K562 (cell line): Measurements from ENCODE around the gene PPM1E. TPM values are rescaled to one million over a fixed set of nuclear protein-coding genes. Genes with fewer than 3 reads are reported as not detected.
A peak's percentile ranks its signal among the peaks of the same experiment; 100 is the strongest.
"Not testable (repeated sequence)": the region's sequence is repeated elsewhere in the genome, so short reads cannot be mapped to it uniquely, and the experiment has no call there.

Source experiments
- ATAC-seq: fragments of 200-7000 bp; cut with Tn5 transposase; 3 replicates; pipeline ENCODE4 v1.9.1; 2020; ENCODE audit warnings: moderate library complexity
- BruUV-seq: library from RNA; stranded (reverse); fragments of 400-500 nt; replicated peaks from 2 replicates; lab custom pipeline; 2021; lab: Mats Ljungman, UMichigan
- CTCF ChIA-PET: fragments of 300-600 bp; formaldehyde crosslinking; extraction: SDS; loops from one replicate; lab custom pipeline; 2021; ENCODE audit warnings: low intra/inter-chr PET ratio; lab: Yijun Ruan, JAX
- POLR2A ChIA-PET: fragments of 300-600, 350-650 bp; sonication (Branson Sonifier 250); formaldehyde crosslinking; extraction: SDS; loops from one replicate; lab custom pipeline; 2021; ENCODE audit warnings: antibody characterized with exemption, inconsistent platforms; lab: Yijun Ruan, JAX
- DNase-seq, 4 experiments: peaks; one replicate each; pipeline versions ENCODE4 v3.0.0 to v3.0.0-alpha.2; 2011 to 2018; ENCODE audit warnings: low spot score in 3 of 4, mixed read lengths in 3 of 4; ENCODE audit errors: extremely low read depth in 1 of 4
- FAIRE-seq: peaks from 2 replicates; lab custom pipeline; 2011; peaks lifted over from hg19 to GRCh38; lab: Jason Lieb, UNC
- H2AFZ ChIP-seq: 2 replicates; pipeline ENCODE4 v1.6.0; 2011; ENCODE audit warnings: low read depth, low read length, control low read depth, inconsistent platforms
- H3K27ac ChIP-seq: fragments of 200-600 bp; 3 replicates; pipeline ENCODE4 v1.8.0; 2011; ENCODE audit warnings: low read depth, mild to moderate bottlenecking, control low read depth, inconsistent platforms, low read length, moderate library complexity, mixed read lengths; ENCODE audit errors: extremely low read depth
- H3K27me3 ChIP-seq, 2 experiments: fragments of 300-600 bp in 1 of 2; 2 replicates in 1 of 2; 3 replicates in 1 of 2; pipeline versions ENCODE4 v1.6.0 to v1.8.0; 2011; ENCODE audit warnings: inconsistent platforms in 2 of 2, low read length in 2 of 2, mild to moderate bottlenecking in 1 of 2, mixed read lengths in 1 of 2, moderate library complexity in 1 of 2; ENCODE audit not compliant: control insufficient read depth in 2 of 2, insufficient read depth in 2 of 2
- H3K36me3 ChIP-seq: fragments of 300-600 bp; 3 replicates; pipeline ENCODE4 v1.8.0; 2011; ENCODE audit warnings: mild to moderate bottlenecking, low read length, inconsistent platforms; ENCODE audit not compliant: control insufficient read depth, insufficient read depth
- H3K4me1 ChIP-seq, 2 experiments: fragments of 200-600 bp in 1 of 2; replicated peaks in 1 of 2; 2 replicates in 1 of 2; 3 replicates in 1 of 2; pipeline versions ENCODE4 v1.5.1 to v1.8.0; 2011; ENCODE audit warnings: inconsistent platforms in 2 of 2, low read length in 2 of 2, mild to moderate bottlenecking in 1 of 2, mixed read lengths in 1 of 2, moderate library complexity in 1 of 2; ENCODE audit not compliant: control insufficient read depth in 2 of 2, insufficient read depth in 2 of 2
- H3K4me2 ChIP-seq: 2 replicates; pipeline ENCODE4 v1.6.1; 2011; ENCODE audit warnings: low read length, control low read depth, inconsistent platforms, mixed read lengths; ENCODE audit not compliant: insufficient read depth
- H3K4me3 ChIP-seq: fragments of 200-600 bp; sonication (generic), shearing (Covaris generic); 2 replicates; pipeline ENCODE4 v1.5.1; 2016; ENCODE audit warnings: control low read depth, inconsistent platforms
- H3K79me2 ChIP-seq: fragments of 200-600 bp; 3 replicates; pipeline ENCODE4 v1.8.0; 2011; ENCODE audit warnings: low read length, inconsistent platforms; ENCODE audit not compliant: control insufficient read depth, insufficient read depth
- H3K9ac ChIP-seq, 2 experiments: 2 replicates each; pipeline versions ENCODE4 v1.6.0 to v1.6.1; 2011; ENCODE audit warnings: low read depth in 2 of 2, low read length in 2 of 2, control low read depth in 1 of 2, inconsistent platforms in 1 of 2, mild to moderate bottlenecking in 1 of 2, mixed read lengths in 1 of 2; ENCODE audit not compliant: insufficient read depth in 1 of 2
- H3K9me1 ChIP-seq: one replicate; pipeline ENCODE4 v1.6.0; 2011; ENCODE audit warnings: inconsistent platforms, mild to moderate bottlenecking, low read length, moderate library complexity; ENCODE audit not compliant: control insufficient read depth, insufficient read depth
- H3K9me3 ChIP-seq: replicated peaks from 2 replicates; pipeline ENCODE4 v1.5.1; 2011; ENCODE audit warnings: low read depth, low read length, inconsistent platforms; ENCODE audit not compliant: control insufficient read depth, insufficient read depth
- H4K20me1 ChIP-seq: replicated peaks from 2 replicates; pipeline ENCODE4 v1.6.1; 2011; ENCODE audit warnings: low read length, inconsistent platforms, mixed read lengths; ENCODE audit not compliant: control insufficient read depth, insufficient read depth
- ZBTB11 ChIP-seq, 3 experiments: fragments of 200-800 bp in 1 of 3; fragments of 250-450 bp in 1 of 3; fragments of 450-650 bp in 1 of 3; sonication (Bioruptor Pico) in 1 of 3; sonication (Bioruptor generic) in 1 of 3; formaldehyde crosslinking in 1 of 3; IDR thresholded peaks; 2 replicates each; pipeline versions ENCODE4 v1.6.1 to v1.8.0; 2016 to 2022; ENCODE audit warnings: mild to moderate bottlenecking in 2 of 3, missing genetic modification characterization in 2 of 3, missing compliant biosample characterization in 1 of 3, moderate library complexity in 1 of 3
- WGBS: fragments of 100-300 bp; shearing (Covaris generic); methylation state at CpG from one replicate; pipeline ENCODE4 v1.1.6; 2016; ENCODE audit warnings: low coverage, mixed read lengths; ENCODE audit not compliant: insufficient coverage; ENCODE audit errors: missing lambda C conversion rate; 5-methylcytosine and 5-hydroxymethylcytosine counted together
- in situ Hi-C: fragments of 300-500 bp; cut with MboI; formaldehyde crosslinking; loops from 4 replicates; pipeline ENCODE4 v1.15.0; 2018; ENCODE audit warnings: inconsistent platforms, mixed read lengths
- intact Hi-C: fragments of 100-400 bp; cut with micrococcal nuclease; formaldehyde crosslinking; loops from 2 replicates; pipeline ENCODE4 v1.14.2; 2022
- polyA plus RNA-seq, 8 experiments: library from polyadenylated mRNA; depleted of rRNA in 4 of 8; stranded (reverse) in 5 of 8; unstranded in 3 of 8; fragments of >200 nt; fragmentation: Nextera tagmentation in 2 of 8; fragmentation: Illumina TruSeq in 1 of 8; extraction: Ambion mirVana in 2 of 8; extraction: Trizol in 1 of 8; gene quantifications; 2 replicates each; pipeline versions ENCODE4 v1.2.1 to v1.2.3, GENCODE V29; 2011 to 2014; ENCODE audit warnings: inconsistent platforms in 1 of 8, missing spikeins in 1 of 8
- total RNA-seq, 7 experiments: library from RNA; depleted of rRNA in 6 of 7; stranded (reverse); fragments of >200 nt in 6 of 7; fragmentation: Illumina TruSeq in 2 of 7; extraction: Trizol in 2 of 7; gene quantifications; 2 replicates each; pipeline versions ENCODE4 v1.2.1 to v1.2.3, GENCODE V29; 2011 to 2021; ENCODE audit warnings: low replicate concordance in 1 of 7

PPM1E gene
- total and polyA plus RNA-seq, 9 of the 15 experiments (the other 6 are each of a cell fraction or from before 2014, with no cell fraction given) = 1.0 to 5.7 (median 4.7) TPM

- H3K4me3 ChIP-seq, H3K27me3 ChIP-seq, FAIRE-seq, H4K20me1 ChIP-seq, H3K4me2 ChIP-seq, H2AFZ ChIP-seq, H3K79me2 ChIP-seq, ATAC-seq, CTCF ChIA-PET, H3K4me1 ChIP-seq, intact Hi-C loops, H3K9me3 ChIP-seq, in situ Hi-C loops, BruUV-seq, H3K27ac ChIP-seq, DNase-seq, H3K36me3 ChIP-seq, H3K9ac ChIP-seq, H3K9me1 ChIP-seq: not testable (repeated sequence)
- POLR2A ChIA-PET = interaction anchor here (0.7 kb wide), 1 partner anchor 8 kb away, joined by 3 read pairs; no protein-coding TSS in a partner anchor
- TF ChIP-seq ZBTB11 (CRISPR knock-in tag; IDR thresholded peaks at IDR 0.05) = peak in 1 of 3 experiments; percentile 63; a peak in 2 of 6 replicates
- 58% methylated on average over 1 of the region's 1 CpG for WGBS
Measured at GRCh38 chr17:58957725-58958073, 202.0 kb downstream of the PPM1E start.
